ACC112 (cell line): ENCODE results near the gene GOLGA8M.
"Not testable (repeated sequence)": the region's sequence is repeated elsewhere in the genome, so short reads cannot be mapped to it uniquely, and the experiment has no call there.

Experiments used
- H2AFZ ChIP-seq: fragments of 200-600 bp; sonication (generic); one replicate; pipeline ENCODE4 v1.6.0; 2017; ENCODE audit warnings: antibody characterized with exemption, low read length; ENCODE audit not compliant: unreplicated experiment
- H3K27ac ChIP-seq: fragments of 200-600 bp; sonication (generic); 2 replicates; pipeline ENCODE4 v1.5.1; 2014; ENCODE audit warnings: low read depth, mild to moderate bottlenecking, antibody characterized with exemption, low read length, moderate library complexity
- H3K27me3 ChIP-seq: fragments of 200-600 bp; sonication (generic); 2 replicates; pipeline ENCODE4 v1.6.1; 2014; ENCODE audit warnings: mild to moderate bottlenecking, antibody characterized with exemption, low read length, moderate library complexity, mixed read lengths; ENCODE audit not compliant: insufficient read depth
- H3K36me3 ChIP-seq: fragments of 200-600 bp; sonication (generic); 2 replicates; pipeline ENCODE4 v1.6.1; 2016; ENCODE audit warnings: mild to moderate bottlenecking, antibody characterized with exemption, low read length, moderate library complexity, mixed read lengths; ENCODE audit not compliant: insufficient read depth
- H3K4me1 ChIP-seq: fragments of 200-600 bp; sonication (generic); one replicate; pipeline ENCODE4 v1.6.1; 2016; ENCODE audit warnings: low read length, mixed read lengths; ENCODE audit not compliant: insufficient read depth, unreplicated experiment, control insufficient read depth
- H3K4me3 ChIP-seq: fragments of 200-600 bp; sonication (generic); 2 replicates; pipeline ENCODE4 v1.5.1; 2014; ENCODE audit warnings: mild to moderate bottlenecking, low read depth, low read length
- H3K79me2 ChIP-seq: fragments of 200-600 bp; sonication (generic); one replicate; pipeline ENCODE4 v1.6.0; 2016; ENCODE audit warnings: low read length; ENCODE audit not compliant: control insufficient read depth, unreplicated experiment, insufficient read depth

Gene GOLGA8M

DNA sequence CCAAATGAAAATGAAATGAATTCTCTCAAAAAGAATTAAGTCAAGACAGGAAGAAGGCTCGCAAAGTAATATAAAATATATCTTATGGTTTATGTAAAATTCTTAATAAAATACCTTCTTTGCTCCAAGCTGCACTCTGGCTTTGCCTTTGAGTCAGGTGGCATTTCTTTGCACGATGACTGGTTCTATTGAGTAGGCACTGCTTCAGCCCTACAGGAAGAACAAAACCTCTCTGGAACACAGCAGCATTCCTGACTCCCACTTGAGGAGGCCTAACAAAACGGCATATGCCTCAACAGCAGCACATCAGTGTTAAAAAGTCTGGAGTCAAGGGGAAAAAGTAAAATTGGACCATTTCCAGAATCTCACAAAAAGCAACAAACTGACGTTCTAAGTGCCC, 7.4 kb upstream of the GOLGA8M start:
- H3K27ac ChIP-seq, H3K27me3 ChIP-seq, H3K79me2 ChIP-seq, H3K4me1 ChIP-seq, H2AFZ ChIP-seq, H3K36me3 ChIP-seq, H3K4me3 ChIP-seq: not testable (repeated sequence)

DNA sequence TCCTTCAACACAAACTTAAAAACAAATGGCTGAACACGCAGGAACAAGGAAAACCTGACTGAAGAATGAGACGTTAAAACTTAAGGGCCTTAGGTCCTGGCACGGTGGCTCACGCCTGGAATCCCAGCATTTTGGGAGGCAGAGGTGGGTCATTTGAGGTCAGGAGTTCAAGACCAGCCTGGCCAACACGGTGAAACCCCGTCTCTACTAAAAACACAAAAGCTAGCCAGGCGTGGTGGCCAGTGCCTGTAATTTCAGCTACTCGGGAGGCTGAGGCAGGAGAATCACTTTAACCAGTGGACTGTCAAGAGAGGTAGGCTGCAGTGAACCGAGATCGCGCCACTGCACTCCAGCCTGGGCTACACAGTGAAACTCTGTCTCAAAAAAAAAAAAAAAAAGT, 6.4 kb upstream of the GOLGA8M start:
- H3K79me2 ChIP-seq, H3K4me3 ChIP-seq, H2AFZ ChIP-seq, H3K36me3 ChIP-seq, H3K27me3 ChIP-seq, H3K27ac ChIP-seq, H3K4me1 ChIP-seq: not testable (repeated sequence)

DNA sequence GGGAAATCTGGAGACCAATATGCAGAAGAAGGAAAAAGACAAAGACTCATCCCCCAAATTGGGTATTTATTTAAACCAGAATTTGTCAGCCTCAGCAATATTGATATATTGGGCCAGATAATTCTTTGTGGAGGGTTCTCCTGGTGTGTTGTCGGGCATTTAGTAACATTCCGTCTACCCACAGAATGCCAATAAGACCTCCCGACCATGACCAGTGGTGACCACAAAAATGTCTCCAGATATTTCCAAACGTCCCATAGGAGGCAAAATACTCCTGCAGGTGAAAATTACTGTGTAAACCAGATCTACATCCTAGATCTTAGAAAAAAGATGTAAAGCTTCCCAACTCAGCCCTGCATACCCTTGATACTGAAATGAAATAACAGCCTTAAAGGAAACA, 2.0 kb upstream of the GOLGA8M start:
- not testable (repeated sequence) for H3K4me3 ChIP-seq, H2AFZ ChIP-seq, H3K27me3 ChIP-seq, H3K36me3 ChIP-seq, H3K4me1 ChIP-seq, H3K79me2 ChIP-seq, H3K27ac ChIP-seq

DNA sequence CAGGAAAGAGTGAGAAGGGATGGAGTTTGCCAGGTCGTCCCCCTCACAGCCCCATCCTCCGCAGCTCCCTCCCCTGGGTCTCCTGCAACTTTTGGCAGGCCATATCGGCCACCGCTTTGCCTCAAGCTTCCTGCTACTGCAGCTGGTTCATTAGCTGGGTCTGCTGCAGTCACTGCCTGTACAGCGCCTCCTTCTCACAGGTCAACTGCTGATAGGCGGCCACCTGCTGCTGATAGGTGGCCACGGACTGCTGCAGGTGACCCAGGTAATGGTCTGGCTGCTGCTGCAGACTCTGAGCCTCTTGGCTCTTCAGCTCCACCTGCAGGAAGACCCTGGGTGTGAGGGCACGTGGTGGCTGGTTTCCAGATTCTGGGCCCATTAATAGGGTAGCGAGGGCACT, 8.3 kb downstream of the GOLGA8M start:
- not testable (repeated sequence) for H3K36me3 ChIP-seq, H3K4me1 ChIP-seq, H3K27me3 ChIP-seq, H3K4me3 ChIP-seq, H2AFZ ChIP-seq, H3K27ac ChIP-seq, H3K79me2 ChIP-seq

DNA sequence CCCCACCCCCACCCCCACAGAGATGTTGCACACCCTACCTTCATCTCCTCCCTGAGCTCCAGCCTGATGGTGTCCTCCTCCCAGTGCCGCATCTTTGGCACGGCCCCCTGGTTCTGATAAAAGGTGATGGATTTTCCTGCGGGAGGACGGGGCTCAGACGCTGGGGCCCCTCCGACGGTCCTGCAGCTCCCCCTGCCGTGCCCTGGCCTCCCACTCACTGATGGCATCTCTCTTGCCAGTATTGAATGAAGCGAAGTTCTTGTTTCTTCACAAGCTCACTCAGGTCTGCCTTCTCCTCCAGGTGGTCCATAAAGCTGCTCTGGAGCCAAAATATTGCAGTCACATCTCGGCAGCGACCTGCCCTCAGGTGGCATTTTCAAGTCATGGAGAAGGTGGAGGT, 9.8 kb downstream of the GOLGA8M start:
- not testable (repeated sequence) for H3K4me3 ChIP-seq, H3K4me1 ChIP-seq, H3K79me2 ChIP-seq, H3K27me3 ChIP-seq, H3K36me3 ChIP-seq, H3K27ac ChIP-seq, H2AFZ ChIP-seq

DNA sequence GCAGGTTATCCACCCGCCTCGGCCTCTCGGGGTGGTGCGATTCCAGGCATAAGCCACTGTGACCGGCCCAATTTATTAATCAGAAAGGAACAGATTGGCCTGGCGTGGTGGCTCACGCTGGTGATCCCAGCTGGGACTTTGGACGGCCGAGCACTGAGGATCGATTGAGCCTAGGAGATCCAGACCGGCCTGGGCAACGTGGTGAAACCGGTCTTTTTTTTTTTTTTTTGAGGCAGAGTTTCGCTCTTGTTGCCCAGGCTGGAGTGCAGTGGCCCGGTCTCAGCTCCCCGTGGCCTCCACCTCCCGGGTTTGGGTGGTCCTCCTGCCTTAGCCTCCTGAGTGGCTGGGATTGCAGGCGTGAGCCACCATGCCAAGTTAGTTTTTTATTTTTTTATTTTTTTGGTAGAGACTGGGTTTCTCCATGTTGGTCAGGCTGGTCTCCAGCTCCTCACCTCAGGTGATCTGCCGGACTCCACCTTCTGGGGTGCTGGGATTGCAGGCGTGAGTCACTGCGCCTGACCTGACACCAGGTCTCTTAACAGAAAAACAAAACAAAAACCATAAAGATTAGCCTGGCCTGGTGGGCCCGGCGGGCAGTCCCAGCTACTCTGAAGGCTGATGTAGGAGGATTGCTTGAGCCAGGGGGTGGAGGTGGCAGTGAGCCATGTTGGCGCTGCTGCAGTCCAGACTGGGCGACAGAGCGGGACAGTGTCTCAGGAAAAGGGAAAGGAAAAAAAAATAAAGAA, 18.0 kb downstream of the GOLGA8M start:
- H3K4me3 ChIP-seq, H2AFZ ChIP-seq, H3K27me3 ChIP-seq, H3K27ac ChIP-seq, H3K79me2 ChIP-seq, H3K36me3 ChIP-seq, H3K4me1 ChIP-seq: not testable (repeated sequence)

DNA sequence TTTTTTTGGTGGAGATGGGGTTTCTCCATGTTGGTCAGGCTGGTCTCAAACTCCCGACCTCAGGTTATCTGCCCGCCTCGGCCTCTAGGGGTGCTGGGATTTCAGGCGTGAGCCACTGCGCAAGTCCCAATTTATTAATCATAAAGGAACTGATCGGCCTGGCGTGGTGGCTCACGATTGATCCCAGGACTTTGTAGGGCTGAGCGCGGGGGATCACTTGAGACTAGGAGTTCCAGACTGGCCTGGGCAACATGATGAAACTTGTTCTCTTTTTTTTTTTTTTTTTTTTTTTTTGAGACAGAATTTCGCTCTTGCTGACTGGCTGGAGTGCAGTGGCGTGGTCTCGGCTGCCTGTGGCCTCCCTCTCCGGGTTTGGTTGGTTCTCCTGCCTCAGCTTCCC, 19.2 kb downstream of the GOLGA8M start:
- not testable (repeated sequence) for H2AFZ ChIP-seq, H3K27ac ChIP-seq, H3K4me1 ChIP-seq, H3K4me3 ChIP-seq, H3K79me2 ChIP-seq, H3K36me3 ChIP-seq, H3K27me3 ChIP-seq

DNA sequence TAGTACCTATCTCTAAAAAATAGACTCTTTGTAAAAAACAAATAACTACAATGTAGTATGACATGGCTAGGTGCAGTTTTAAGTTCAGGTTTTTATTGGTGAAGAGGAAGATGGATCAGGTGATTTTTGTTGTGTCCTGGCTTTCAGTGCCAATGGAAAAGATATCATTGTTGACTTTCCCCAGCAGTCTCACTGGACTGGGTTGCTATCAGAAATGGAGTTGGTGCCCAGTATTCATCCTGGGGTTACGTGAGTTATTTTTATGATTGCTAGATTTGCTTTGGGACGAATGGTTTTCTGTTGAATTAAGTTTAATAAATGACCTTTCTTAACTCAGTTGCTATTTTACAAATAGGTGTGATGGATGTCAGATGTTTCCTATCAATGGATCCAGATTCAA, 38.7 kb downstream of the GOLGA8M start:
- H3K79me2 ChIP-seq, H2AFZ ChIP-seq, H3K4me3 ChIP-seq, H3K27ac ChIP-seq, H3K27me3 ChIP-seq, H3K4me1 ChIP-seq, H3K36me3 ChIP-seq: not testable (repeated sequence)

DNA sequence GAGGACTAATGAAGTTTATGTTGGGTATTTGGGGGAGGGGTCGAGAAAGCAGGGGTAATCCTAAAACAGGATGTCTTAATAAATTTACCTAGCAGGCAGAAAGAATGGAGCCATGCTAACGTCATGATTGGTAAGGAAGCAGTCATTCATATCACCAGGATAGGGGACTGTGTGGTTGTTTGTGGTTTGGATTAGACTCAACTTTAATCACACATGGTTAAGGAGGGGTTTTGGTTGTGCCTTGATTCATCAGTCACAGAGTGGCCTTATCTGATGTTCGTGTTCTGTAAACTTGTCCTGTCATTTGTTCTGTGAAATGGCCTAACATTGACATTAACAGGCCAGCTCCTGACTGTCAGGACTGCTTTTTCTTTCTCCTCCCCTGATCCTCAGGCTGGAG, 40.1 kb downstream of the GOLGA8M start:
- H3K4me1 ChIP-seq: not testable (repeated sequence)

DNA sequence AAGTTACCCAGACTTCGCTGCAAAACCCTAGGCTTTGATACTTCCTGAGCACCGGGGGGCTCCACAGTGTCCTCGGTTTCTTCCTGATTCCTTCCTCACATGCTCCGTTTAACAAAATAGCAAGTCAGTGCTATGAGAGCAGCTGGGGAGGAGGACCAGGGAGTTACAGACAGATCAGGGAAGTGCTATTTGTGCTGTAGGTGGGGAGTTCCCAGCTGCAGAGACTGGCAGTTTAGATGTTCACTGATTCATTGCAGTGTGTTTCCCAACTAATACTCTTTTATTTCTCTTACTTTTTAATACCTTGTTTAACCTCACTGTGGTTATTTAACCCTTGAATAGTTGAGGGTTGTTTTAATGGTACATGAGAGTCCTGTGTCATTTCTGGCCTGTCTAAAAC, 45.8 kb downstream of the GOLGA8M start:
- H3K4me3 ChIP-seq, H3K27me3 ChIP-seq, H3K36me3 ChIP-seq, H3K27ac ChIP-seq, H3K4me1 ChIP-seq, H2AFZ ChIP-seq, H3K79me2 ChIP-seq: not testable (repeated sequence)

More for the DNA sequence above, 40.1 kb downstream of the GOLGA8M start:
- not testable (repeated sequence) for H3K36me3 ChIP-seq, H3K4me3 ChIP-seq, H3K79me2 ChIP-seq, H3K27me3 ChIP-seq, H2AFZ ChIP-seq, H3K27ac ChIP-seq

DNA sequence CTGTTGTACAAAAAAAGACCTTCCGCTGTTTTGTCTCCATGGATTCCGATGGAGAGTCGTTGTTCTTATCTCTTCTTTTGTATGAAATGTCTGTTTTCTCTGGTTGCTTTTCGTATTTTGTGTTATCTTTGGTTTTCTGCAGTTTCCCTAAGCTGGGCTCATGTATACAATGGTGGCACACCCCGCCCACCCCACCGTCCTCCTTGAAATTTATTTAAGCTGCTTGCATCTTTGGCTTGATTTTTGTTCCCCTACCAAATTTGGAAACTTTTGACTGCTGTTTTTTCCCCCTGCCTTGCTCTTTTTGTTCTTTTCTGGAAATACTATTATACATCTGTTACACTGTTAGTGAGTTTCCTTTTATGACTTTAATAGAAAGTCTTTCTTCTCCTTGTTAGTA, 47.6 kb downstream of the GOLGA8M start:
- not testable (repeated sequence) for H3K4me3 ChIP-seq, H2AFZ ChIP-seq, H3K27me3 ChIP-seq, H3K36me3 ChIP-seq, H3K4me1 ChIP-seq, H3K79me2 ChIP-seq, H3K27ac ChIP-seq
